Cardiac muscle cell (in vitro differentiated cells and primary cell): Measurements from ENCODE around the gene OTUB2. TPM values are rescaled to one million over a fixed set of nuclear protein-coding genes. Genes with fewer than 3 reads are reported as not detected.

ENCODE experiments used
- DNase-seq, 2 donors: peaks; one replicate each; pipeline versions ENCODE4 v3.0.0 to v3.0.0-alpha.2; 2010 to 2017; ENCODE audit warnings: low read depth in 1 of 2, low spot score in 1 of 2
- H3K27ac ChIP-seq: fragments of 200-600 bp; sonication (generic); 2 replicates; pipeline ENCODE4 v1.5.1; 2016
- H3K27me3 ChIP-seq: fragments of 200-600 bp; sonication (generic); 2 replicates; pipeline ENCODE4 v1.6.0; 2016; ENCODE audit warnings: control low read depth
- H3K36me3 ChIP-seq: fragments of 200-600 bp; sonication (generic); 2 replicates; pipeline ENCODE4 v1.5.1; 2016; ENCODE audit warnings: control low read depth
- H3K4me1 ChIP-seq: fragments of 200-600 bp; sonication (generic); 2 replicates; pipeline ENCODE4 v1.8.1; 2017; ENCODE audit warnings: low read depth, mild to moderate bottlenecking, mixed run types
- H3K4me3 ChIP-seq: fragments of 200-600 bp; sonication (generic); 2 replicates; pipeline ENCODE4 v1.5.1; 2016; ENCODE audit warnings: mild to moderate bottlenecking
- H3K9me3 ChIP-seq: fragments of 200-600 bp; sonication (generic); 2 replicates; pipeline ENCODE4 v1.5.1; 2017; ENCODE audit warnings: low read depth, mild to moderate bottlenecking, control low read depth
- polyA plus RNA-seq: library from polyadenylated mRNA; unstranded; fragments of >200 nt; fragmentation: Nextera tagmentation; extraction: Ambion mirVana; gene quantifications from 2 replicates; pipeline ENCODE4 v1.2.1, GENCODE V29; 2016
- total RNA-seq: library from RNA; depleted of rRNA; stranded (reverse); fragments of >200 nt; gene quantifications from 2 replicates; pipeline ENCODE4 v1.2.3, GENCODE V29; 2016
- TF ChIP-seq, protein P1 (sequence below): IDR thresholded peaks from 2 replicates; pipeline ENCODE4 v1.5.1; 2012; ENCODE audit warnings: low read depth, mild to moderate bottlenecking, low read length

Gene OTUB2
- total RNA-seq (2.4 and 4.1 TPM in 2 replicates), polyA plus RNA-seq (4.3 and 4.4 TPM in 2 replicates)

DNA sequence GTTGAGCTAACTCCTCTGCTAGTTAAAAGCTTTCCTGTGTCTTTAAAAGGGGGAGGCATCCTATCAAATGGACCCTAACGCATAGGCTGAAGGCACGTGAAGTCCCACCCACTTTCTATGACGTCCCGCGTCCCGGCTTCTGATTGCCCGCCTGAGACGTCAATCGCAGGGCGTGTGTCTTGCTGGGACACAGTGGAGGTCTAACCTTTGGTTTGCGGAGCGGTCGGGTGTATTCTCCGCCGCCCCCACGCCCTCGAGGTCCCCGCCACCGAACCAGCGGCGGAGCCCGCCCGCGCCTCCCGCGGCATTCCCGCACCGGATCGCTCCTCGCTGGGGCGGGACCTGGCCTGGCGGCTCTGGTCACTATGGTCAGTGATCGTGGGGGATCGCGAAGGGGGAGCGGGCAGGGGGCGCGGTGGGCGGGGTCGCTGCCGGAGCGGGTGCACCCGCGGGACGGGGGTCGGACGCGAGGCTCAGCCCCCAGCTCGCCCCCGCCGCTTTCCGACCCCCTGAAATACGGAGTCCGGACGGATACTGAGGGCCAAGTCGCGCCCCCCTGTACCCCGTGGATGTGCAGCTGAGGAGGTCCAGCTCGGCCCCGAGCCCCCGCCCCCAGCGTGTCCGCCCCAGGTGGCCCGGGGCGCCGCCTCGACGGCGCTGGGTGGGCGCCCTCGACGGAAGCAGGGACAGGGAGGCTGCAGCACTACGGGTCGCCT, at the start of gene OTUB2:
Gene OTUB2 (plus strand): TSS at position 168 of the 716 bp plus-strand sequence. CDS start 198 bp downstream, at position 366.
- Histone ChIP-seq H3K4me3 (peak within 1 kb of the TSS; percentile 80), H3K27ac (no peak within 1 kb of the TSS), H3K4me1 (peaks cover 14% of the 10 kb centered on the region), H3K36me3 (no peaks in the 10 kb centered on the region), H3K27me3 (no peaks in the 10 kb centered on the region), H3K9me3 (no peaks in the 10 kb centered on the region)
- DNase-seq = peak; percentile 98 to 99
- TF ChIP-seq, protein P1, sequence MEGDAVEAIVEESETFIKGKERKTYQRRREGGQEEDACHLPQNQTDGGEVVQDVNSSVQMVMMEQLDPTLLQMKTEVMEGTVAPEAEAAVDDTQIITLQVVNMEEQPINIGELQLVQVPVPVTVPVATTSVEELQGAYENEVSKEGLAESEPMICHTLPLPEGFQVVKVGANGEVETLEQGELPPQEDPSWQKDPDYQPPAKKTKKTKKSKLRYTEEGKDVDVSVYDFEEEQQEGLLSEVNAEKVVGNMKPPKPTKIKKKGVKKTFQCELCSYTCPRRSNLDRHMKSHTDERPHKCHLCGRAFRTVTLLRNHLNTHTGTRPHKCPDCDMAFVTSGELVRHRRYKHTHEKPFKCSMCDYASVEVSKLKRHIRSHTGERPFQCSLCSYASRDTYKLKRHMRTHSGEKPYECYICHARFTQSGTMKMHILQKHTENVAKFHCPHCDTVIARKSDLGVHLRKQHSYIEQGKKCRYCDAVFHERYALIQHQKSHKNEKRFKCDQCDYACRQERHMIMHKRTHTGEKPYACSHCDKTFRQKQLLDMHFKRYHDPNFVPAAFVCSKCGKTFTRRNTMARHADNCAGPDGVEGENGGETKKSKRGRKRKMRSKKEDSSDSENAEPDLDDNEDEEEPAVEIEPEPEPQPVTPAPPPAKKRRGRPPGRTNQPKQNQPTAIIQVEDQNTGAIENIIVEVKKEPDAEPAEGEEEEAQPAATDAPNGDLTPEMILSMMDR = no peak

DNA sequence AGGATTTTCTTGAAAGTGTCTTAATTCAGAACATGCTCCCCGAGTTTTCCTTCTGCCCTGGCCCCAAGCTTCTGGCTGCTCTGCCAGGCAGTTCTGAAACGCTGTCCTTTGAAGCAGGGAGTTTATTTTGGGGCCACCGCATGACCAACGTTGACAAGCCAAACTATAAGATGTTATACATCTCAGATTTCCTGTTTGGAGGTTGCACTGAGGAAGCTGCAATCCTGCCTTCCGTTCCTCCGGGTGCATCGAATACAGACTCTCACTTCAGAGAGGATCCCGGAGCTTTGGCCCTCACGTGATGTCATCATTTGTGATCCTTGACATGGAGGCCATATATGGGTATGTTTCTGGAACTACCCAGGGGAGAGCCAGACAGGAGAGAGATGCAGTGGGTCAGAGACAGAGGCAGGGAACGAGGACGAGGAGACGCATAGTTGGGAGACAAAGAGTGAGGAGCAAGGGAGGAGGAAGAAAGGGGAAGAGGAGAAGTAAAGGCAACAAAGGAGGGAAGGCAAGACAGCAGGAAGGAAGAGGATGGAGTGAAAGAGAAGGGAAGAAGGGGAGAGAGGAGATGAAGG, 49.6 kb upstream of the OTUB2 start, which contains the start of gene ASB2:
Gene ASB2 (minus strand): TSS at position 94 of the 581 bp plus-strand sequence. CDS start 12,031 bp downstream, outside the sequence.
- peak within 1 kb of the TSS; percentile 0 for H3K4me3 ChIP-seq
- H3K27me3 ChIP-seq = no peaks in the 10 kb centered on the region
- peak; percentile 25 to 74 for DNase-seq
- no peaks in the 10 kb centered on the region for H3K36me3 ChIP-seq
- H3K9me3 ChIP-seq = no peaks in the 10 kb centered on the region
- TF ChIP-seq, protein P1 = no peak
- peaks cover 54% of the 10 kb centered on the region for H3K4me1 ChIP-seq
- H3K27ac ChIP-seq = peak within 1 kb of the TSS; percentile 100

DNA sequence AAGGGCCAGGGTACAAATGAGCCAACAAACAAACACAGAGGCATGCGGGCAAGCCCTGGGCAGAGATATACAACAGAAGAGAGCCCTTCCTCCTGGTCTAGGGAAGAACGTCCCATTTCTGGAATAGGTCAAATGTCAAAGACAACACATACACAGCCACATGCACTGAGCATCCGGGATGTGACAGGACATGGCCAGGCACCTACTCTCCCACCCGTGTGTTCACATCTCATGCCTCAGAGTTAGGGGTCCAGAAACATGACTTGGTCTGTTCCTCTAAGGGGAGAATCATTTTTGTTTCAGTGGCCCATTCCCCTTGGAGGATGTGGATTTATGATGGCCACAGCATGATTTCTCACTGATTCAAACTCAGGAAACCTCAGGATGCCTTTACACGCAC, 49.0 kb upstream of the OTUB2 start:
- Histone ChIP-seq H3K36me3 (no peaks in the 10 kb centered on the region), H3K4me3 (no peak overlapping the region), H3K4me1 (peaks cover 54% of the 10 kb centered on the region), H3K27ac (peak overlapping the region; percentile 100), H3K27me3 (no peaks in the 10 kb centered on the region), H3K9me3 (no peaks in the 10 kb centered on the region)
- TF ChIP-seq, protein P1 = no peak
- no peak for DNase-seq

DNA sequence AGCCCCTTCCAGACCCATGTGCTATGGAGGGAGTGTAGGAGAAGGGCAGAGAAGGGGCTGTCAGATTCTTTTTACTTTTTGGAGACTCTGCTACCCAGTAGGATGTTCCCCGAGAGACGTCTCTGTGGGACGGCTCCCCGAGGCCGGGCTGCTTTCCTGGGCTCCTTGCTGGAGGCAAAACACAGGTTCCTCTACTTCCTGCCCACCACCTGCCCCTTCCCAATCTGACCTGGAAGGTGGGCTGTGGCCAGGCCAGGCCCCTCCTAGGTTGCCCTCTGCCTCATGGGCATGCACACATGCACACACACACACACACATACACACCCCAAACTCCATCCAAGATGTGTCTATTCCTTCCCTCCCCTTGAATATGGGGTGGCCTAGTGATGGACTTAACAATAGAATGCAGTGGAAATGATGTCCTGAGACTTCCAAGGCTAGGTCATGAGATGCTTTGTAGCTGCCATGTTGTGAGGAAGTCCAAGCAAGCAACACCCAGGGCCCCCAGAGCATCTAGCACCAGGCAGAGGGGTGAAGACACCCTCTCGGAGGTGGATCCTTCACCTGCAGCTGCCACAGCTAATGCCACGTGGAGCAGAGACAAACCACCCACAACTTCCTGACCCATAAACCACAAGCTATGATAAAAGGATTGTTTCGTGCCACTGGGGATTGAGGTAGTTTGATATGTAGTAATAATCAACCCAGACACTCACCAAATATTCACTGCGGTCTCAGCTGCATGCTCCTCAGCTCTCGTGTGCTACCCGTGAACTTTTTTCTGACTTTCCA, 48.2 kb upstream of the OTUB2 start:
- DNase-seq = no peak
- Histone ChIP-seq H3K4me1 (peaks cover 55% of the 10 kb centered on the region), H3K27me3 (no peaks in the 10 kb centered on the region), H3K36me3 (no peaks in the 10 kb centered on the region), H3K4me3 (no peak overlapping the region), H3K27ac (peak overlapping the region; percentile 100), H3K9me3 (no peaks in the 10 kb centered on the region)
- TF ChIP-seq, protein P1 = no peak

DNA sequence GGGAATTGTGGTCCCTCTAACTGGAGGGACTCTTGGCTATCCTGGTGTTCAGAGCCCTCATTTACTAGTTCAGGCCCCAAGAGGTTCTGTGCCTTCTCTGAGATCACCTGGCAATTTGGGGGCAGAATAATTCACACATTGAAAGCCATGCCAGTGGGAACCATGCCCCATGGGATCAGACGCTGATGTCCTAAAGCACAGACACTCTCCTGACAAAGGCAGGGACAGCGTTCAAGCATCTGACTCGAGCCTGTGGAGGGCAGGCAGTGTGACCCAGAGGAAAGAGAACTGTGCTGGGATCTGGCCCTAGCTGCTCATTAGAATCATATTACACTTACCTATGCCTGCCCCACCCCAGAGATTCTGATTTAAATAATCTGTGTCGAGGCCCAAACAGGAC, 47.4 kb upstream of the OTUB2 start:
- Histone ChIP-seq H3K27ac (peak overlapping the region; percentile 51), H3K9me3 (no peaks in the 10 kb centered on the region), H3K36me3 (no peaks in the 10 kb centered on the region), H3K27me3 (no peaks in the 10 kb centered on the region), H3K4me1 (peaks cover 47% of the 10 kb centered on the region), H3K4me3 (no peak overlapping the region)
- DNase-seq = no peak
- TF ChIP-seq, protein P1 = no peak
